NAMALWA (cell line): ENCODE data around the gene NFIX.
"Not testable (repeated sequence)": the region's sequence is repeated elsewhere in the genome, so short reads cannot be mapped to it uniquely, and the experiment has no call there.

ENCODE experiments used
- DNase-seq: peaks from one replicate; pipeline ENCODE4 v3.0.0-alpha.2; 2015; ENCODE audit warnings: low spot score

The NFIX gene

GRCh38 chr19:12994701-12995595, at the start of gene NFIX:
Gene NFIX, plus strand, starts transcription at chr19:12995475. Its CDS starts 363 bp downstream, at chr19:12995838.
- DNase-seq = no peak

GRCh38 chr19:12945479-12946091, 49.7 kb upstream of the NFIX start, which contains the start of gene RAD23A:
Gene RAD23A, plus strand, starts transcription at chr19:12945862. Its CDS starts 87 bp downstream, at chr19:12945949.
- DNase-seq = peak; percentile 99

- peak; percentile 81 for DNase-seq
Observed at GRCh38 chr19:12946092-12946721, 49.1 kb upstream of the NFIX start.

- DNase-seq = no peak
Observed at GRCh38 chr19:12946731-12947496, 48.4 kb upstream of the NFIX start.

- no peak for DNase-seq
Observed at GRCh38 chr19:12947702-12948611, 47.3 kb upstream of the NFIX start.

- no peak for DNase-seq
Observed at GRCh38 chr19:12948612-12949362, 46.5 kb upstream of the NFIX start.

GRCh38 chr19:12949363-12950283, 45.7 kb upstream of the NFIX start:
- DNase-seq = no peak

GRCh38 chr19:12952050-12952449, 43.2 kb upstream of the NFIX start:
- DNase-seq = not testable (repeated sequence)

- no peak for DNase-seq
Observed at GRCh38 chr19:12952488-12953137, 42.7 kb upstream of the NFIX start.

GRCh38 chr19:12953138-12953798, 42.0 kb upstream of the NFIX start:
- no peak for DNase-seq

- DNase-seq = no peak
Observed at GRCh38 chr19:12953799-12954611, 41.3 kb upstream of the NFIX start.

GRCh38 chr19:12954612-12954962, 40.7 kb upstream of the NFIX start:
- DNase-seq = no peak

- DNase-seq = not testable (repeated sequence)
Observed at GRCh38 chr19:12955575-12955974, 39.7 kb upstream of the NFIX start.

- DNase-seq = peak; percentile 31
Observed at GRCh38 chr19:12955996-12956395, 39.3 kb upstream of the NFIX start.

- DNase-seq = peak; percentile 86
Observed at GRCh38 chr19:12956446-12957388, 38.6 kb upstream of the NFIX start, which contains the start of gene GADD45GIP1. Gene GADD45GIP1, minus strand, starts transcription at chr19:12957223. Its CDS starts 11 bp downstream, at chr19:12957212.
